Measurements from ENCODE around the gene SRSF2.
A peak's percentile ranks its signal among the peaks of the same experiment; 100 is the strongest.

Gene SRSF2, protein sequence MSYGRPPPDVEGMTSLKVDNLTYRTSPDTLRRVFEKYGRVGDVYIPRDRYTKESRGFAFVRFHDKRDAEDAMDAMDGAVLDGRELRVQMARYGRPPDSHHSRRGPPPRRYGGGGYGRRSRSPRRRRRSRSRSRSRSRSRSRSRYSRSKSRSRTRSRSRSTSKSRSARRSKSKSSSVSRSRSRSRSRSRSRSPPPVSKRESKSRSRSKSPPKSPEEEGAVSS

GRCh38 chr17:76737082-76737675 lies at the start of gene SRSF2:
Gene SRSF2, minus strand, starts transcription at chr17:76737331. Its CDS starts 171 bp downstream, at chr17:76737160.
- H3K27me3 ChIP-seq (replicated peaks), result no peaks in the 10 kb centered on the region
- peak; percentile 95 for DNase-seq
- H3K4me3 ChIP-seq (ENCODE audit: low read depth, low read length), result peak within 1 kb of the TSS; percentile 84
- peak within 1 kb of the TSS; percentile 92 for H3K27ac ChIP-seq
- TF ChIP-seq CTCF (IDR thresholded peaks at IDR 0.05; ENCODE audit: low read depth, low read length, missing control alignments), result no peak
- in situ Hi-C loops (cut with HindIII; ENCODE audit: low pct_ligation_motif_present, low sequenced_read_pairs), result no loop called here
- peaks cover 39% of the 10 kb centered on the region for H3K36me3 ChIP-seq (replicated peaks)

- TF ChIP-seq CTCF (IDR thresholded peaks at IDR 0.05; ENCODE audit: low read depth, low read length, missing control alignments), result no peak
- Histone ChIP-seq H3K4me3 (ENCODE audit: low read depth, low read length) (no peak overlapping the region), H3K27ac (no peak overlapping the region), H3K36me3 (replicated peaks) (peaks cover 5% of the 10 kb centered on the region), H3K27me3 (replicated peaks) (no peaks in the 10 kb centered on the region)
- no peak for DNase-seq
- in situ Hi-C loops (cut with HindIII; ENCODE audit: low pct_ligation_motif_present, low sequenced_read_pairs), result no loop called here
These were observed 47.8 kb upstream of the SRSF2 start for GRCh38 chr17:76784926-76785325.

- DNase-seq, result no peak
- no peak for TF ChIP-seq CTCF (IDR thresholded peaks at IDR 0.05; ENCODE audit: low read depth, low read length, missing control alignments)
- in situ Hi-C loops (cut with HindIII; ENCODE audit: low pct_ligation_motif_present, low sequenced_read_pairs), result no loop called here
- Histone ChIP-seq H3K36me3 (replicated peaks) (peaks cover 5% of the 10 kb centered on the region), H3K27me3 (replicated peaks) (no peaks in the 10 kb centered on the region), H3K4me3 (ENCODE audit: low read depth, low read length) (no peak overlapping the region), H3K27ac (no peak overlapping the region)
These were observed 46.0 kb upstream of the SRSF2 start for GRCh38 chr17:76783146-76783545.

GRCh38 chr17:76781056-76781982 lies 44.2 kb upstream of the SRSF2 start:
- Histone ChIP-seq H3K27ac (no peak overlapping the region), H3K27me3 (replicated peaks) (no peaks in the 10 kb centered on the region), H3K4me3 (ENCODE audit: low read depth, low read length) (no peak overlapping the region), H3K36me3 (replicated peaks) (peaks cover 5% of the 10 kb centered on the region)
- peak; percentile 29 for TF ChIP-seq CTCF (IDR thresholded peaks at IDR 0.05; ENCODE audit: low read depth, low read length, missing control alignments)
- in situ Hi-C loops (cut with HindIII; ENCODE audit: low pct_ligation_motif_present, low sequenced_read_pairs), result no loop called here
- no peak for DNase-seq

DNA sequence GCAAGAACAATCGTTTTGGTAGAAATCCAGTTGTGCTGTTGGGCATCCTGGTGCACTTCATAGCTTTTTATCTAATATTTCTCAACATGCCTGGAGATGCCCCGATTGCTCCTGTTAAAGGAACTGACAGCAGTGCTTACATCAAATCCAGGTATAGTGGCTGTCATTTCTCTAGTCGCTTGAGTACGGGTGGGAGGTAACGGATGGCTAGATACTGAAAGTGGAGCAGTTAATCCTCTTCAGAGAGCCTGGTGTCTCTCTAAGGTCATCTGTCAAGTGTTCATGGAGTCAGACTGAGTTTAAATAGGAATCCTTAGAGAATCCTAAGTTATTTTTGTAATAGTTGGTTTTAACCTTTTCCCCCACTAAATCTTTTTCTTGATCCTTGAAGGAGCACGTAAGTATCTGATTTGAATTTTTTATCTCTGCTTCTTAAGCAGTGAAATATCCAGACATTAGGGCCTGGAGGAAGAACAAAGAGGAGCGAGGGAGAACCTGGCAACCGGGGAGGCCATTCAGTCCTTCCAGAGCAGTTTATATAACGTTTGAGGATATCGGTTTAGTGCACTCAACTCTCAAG lies 38.0 kb upstream of the SRSF2 start:
- in situ Hi-C loops (cut with HindIII; ENCODE audit: low pct_ligation_motif_present, low sequenced_read_pairs), result no loop called here
- no peak for DNase-seq

More for the DNA sequence above, 38.0 kb upstream of the SRSF2 start:
- Histone ChIP-seq H3K27me3 (replicated peaks) (no peaks in the 10 kb centered on the region), H3K4me3 (ENCODE audit: low read depth, low read length) (no peak overlapping the region), H3K27ac (no peak overlapping the region), H3K36me3 (replicated peaks) (peaks cover 9% of the 10 kb centered on the region)
- no peak for TF ChIP-seq CTCF (IDR thresholded peaks at IDR 0.05; ENCODE audit: low read depth, low read length, missing control alignments)
